IMR-90 (cell line): Measurements from ENCODE around the gene ARFIP2. TPM values are rescaled to one million over a fixed set of nuclear protein-coding genes. Genes with fewer than 3 reads are reported as not detected.

Experiments used
- ATAC-seq: fragments of 200-7000 bp; cut with Tn5 transposase; 2 replicates; pipeline ENCODE4 v1.9.1; 2020; ENCODE audit warnings: low read depth, mild to moderate bottlenecking, moderate library complexity
- BruUV-seq: library from RNA; stranded (reverse); fragments of 400-500 nt; replicated peaks from 2 replicates; lab custom pipeline; 2021; lab: Mats Ljungman, UMichigan
- CTCF ChIA-PET: fragments of 300-600 bp; formaldehyde crosslinking; extraction: SDS; loops from one replicate; lab custom pipeline; 2021; ENCODE audit warnings: antibody characterized with exemption; lab: Yijun Ruan, JAX
- POLR2A ChIA-PET: fragments of 300-600 bp; sonication (Branson Sonifier 250); formaldehyde crosslinking; loops from one replicate; lab custom pipeline; 2022; ENCODE audit warnings: antibody characterized with exemption; ENCODE audit not compliant: unreplicated experiment; lab: Charles Lee
- DNase-seq: peaks from one replicate; pipeline ENCODE4 v3.0.0; 2013
- H2AFZ ChIP-seq: replicated peaks from 2 replicates; pipeline ENCODE3; 2013; ENCODE audit warnings: low read length, mild to moderate bottlenecking; ENCODE audit not compliant: poor library complexity
- H2AK5ac ChIP-seq: 2 replicates; pipeline ENCODE4 v1.6.1; 2013; ENCODE audit warnings: low read depth, low read length, inconsistent platforms
- H2AK9ac ChIP-seq: replicated peaks from 2 replicates; pipeline ENCODE3; 2013; ENCODE audit warnings: mild to moderate bottlenecking, low read depth, low read length, moderate library complexity; ENCODE audit not compliant: poor library complexity
- H2BK120ac ChIP-seq: 2 replicates; pipeline ENCODE4 v1.6.1; 2013; ENCODE audit warnings: low read depth, low read length, inconsistent platforms
- H2BK15ac ChIP-seq: 3 replicates; pipeline ENCODE4 v1.6.1; 2013; ENCODE audit warnings: low read depth, low read length, inconsistent platforms
- H2BK20ac ChIP-seq: 2 replicates; pipeline ENCODE4 v1.6.1; 2013; ENCODE audit warnings: low read depth, mild to moderate bottlenecking, inconsistent platforms, low read length, moderate library complexity
- H2BK5ac ChIP-seq: 2 replicates; pipeline ENCODE4 v1.6.1; 2013; ENCODE audit warnings: mild to moderate bottlenecking, low read depth, low read length, inconsistent platforms; ENCODE audit not compliant: poor library complexity, severe bottlenecking
- H3K14ac ChIP-seq: replicated peaks from 2 replicates; pipeline ENCODE4 v1.6.1; 2013; ENCODE audit warnings: low read depth, low read length, inconsistent platforms
- H3K18ac ChIP-seq: 2 replicates; pipeline ENCODE4 v1.6.1; 2013; ENCODE audit warnings: low read depth, low read length, control low read depth
- H3K23ac ChIP-seq: 2 replicates; pipeline ENCODE4 v1.6.1; 2013; ENCODE audit warnings: low read depth, low read length, inconsistent platforms
- H3K27ac ChIP-seq: 2 replicates; pipeline ENCODE4 v1.5.1; 2013; ENCODE audit warnings: mild to moderate bottlenecking, control low read depth, low read length; ENCODE audit not compliant: insufficient read depth
- H3K27me3 ChIP-seq: 2 replicates; pipeline ENCODE4 v1.6.1; 2013; ENCODE audit warnings: low read length; ENCODE audit not compliant: control insufficient read depth, insufficient read depth
- H3K36me3 ChIP-seq: 2 replicates; pipeline ENCODE4 v1.6.1; 2013; ENCODE audit warnings: low read length, mixed read lengths; ENCODE audit not compliant: control insufficient read depth, insufficient read depth
- H3K4ac ChIP-seq: 2 replicates; pipeline ENCODE4 v1.6.1; 2013; ENCODE audit warnings: low read depth, low read length, inconsistent platforms
- H3K4me1 ChIP-seq: 2 replicates; pipeline ENCODE4 v1.6.1; 2013; ENCODE audit warnings: low read length, mixed read lengths; ENCODE audit not compliant: control insufficient read depth, insufficient read depth
- H3K4me2 ChIP-seq: 2 replicates; pipeline ENCODE4 v1.6.1; 2013; ENCODE audit warnings: low read depth, mild to moderate bottlenecking, control low read depth, low read length, moderate library complexity
- H3K4me3 ChIP-seq: 2 replicates; pipeline ENCODE4 v1.5.1; 2013; ENCODE audit warnings: low read depth, mild to moderate bottlenecking, control low read depth, low read length, moderate library complexity; ENCODE audit not compliant: insufficient read depth
- H3K56ac ChIP-seq: 2 replicates; pipeline ENCODE4 v1.6.1; 2013; ENCODE audit warnings: low read length, inconsistent platforms; ENCODE audit not compliant: insufficient read depth; ENCODE audit errors: extremely low read depth
- H3K79me1 ChIP-seq, 2 experiments: 2 replicates each; pipeline ENCODE4 v1.6.1; 2013; ENCODE audit warnings: low read length in 2 of 2, inconsistent platforms in 1 of 2, low read depth in 1 of 2
- H3K9ac ChIP-seq: 2 replicates; pipeline ENCODE4 v1.6.1; 2013; ENCODE audit warnings: low read depth, low read length, control low read depth
- H3K9me1 ChIP-seq: 2 replicates; pipeline ENCODE4 v1.6.1; 2013; ENCODE audit warnings: low read length, inconsistent platforms; ENCODE audit not compliant: insufficient read depth
- H3K9me3 ChIP-seq: 2 replicates; pipeline ENCODE4 v1.6.1; 2013; ENCODE audit warnings: low read length; ENCODE audit not compliant: control insufficient read depth, insufficient read depth
- H4K20me1 ChIP-seq: 2 replicates; pipeline ENCODE4 v1.6.1; 2013; ENCODE audit warnings: low read length, inconsistent platforms; ENCODE audit not compliant: insufficient read depth
- H4K5ac ChIP-seq: 2 replicates; pipeline ENCODE4 v1.6.1; 2013; ENCODE audit warnings: mild to moderate bottlenecking, low read depth, low read length, control low read depth
- H4K8ac ChIP-seq, 2 experiments: 2 replicates each; pipeline ENCODE4 v1.6.1; 2013; ENCODE audit warnings: low read depth in 2 of 2, low read length in 2 of 2, control low read depth in 1 of 2, inconsistent platforms in 1 of 2
- H4K91ac ChIP-seq: 2 replicates; pipeline ENCODE4 v1.6.1; 2013; ENCODE audit warnings: low read depth, low read length, inconsistent platforms; ENCODE audit not compliant: insufficient read depth
- WGBS, 2 experiments: methylation state at CpG; one replicate each; pipeline versions ENCODE4 v1.1.5 to v1.1.7; 2013; ENCODE audit warnings: missing lambda C conversion rate in 2 of 2; ENCODE audit not compliant: insufficient read length in 1 of 2; ENCODE audit errors: extremely low coverage in 2 of 2; 5-methylcytosine and 5-hydroxymethylcytosine counted together
- dilution Hi-C: fragments of 300-500 bp; cut with HindIII; formaldehyde crosslinking; loops from one replicate; pipeline ENCODE4 v1.14.3; 2018; ENCODE audit warnings: low sequenced_read_pairs; ENCODE audit not compliant: unreplicated experiment
- in situ Hi-C: fragments of 300-500 bp; cut with MboI; formaldehyde crosslinking; loops from 3 replicates; pipeline ENCODE4 v1.14.3; 2019; ENCODE audit warnings: low sequenced_read_pairs, inconsistent platforms, mixed read lengths
- intact Hi-C: fragments of 100-400 bp; cut with micrococcal nuclease; formaldehyde crosslinking; loops from 2 replicates; pipeline ENCODE4 v1.10.0; 2022
- polyA plus RNA-seq, 3 experiments: library from polyadenylated mRNA; depleted of rRNA; stranded (reverse); fragments of >200 nt; gene quantifications; 2 replicates each; pipeline ENCODE4 v1.2.3, GENCODE V29; 2012; ENCODE audit warnings: low replicate concordance in 1 of 3
- total RNA-seq: library from RNA; depleted of rRNA; stranded (reverse); fragments of >200 nt; gene quantifications from 2 replicates; pipeline ENCODE4 v1.2.3, GENCODE V29; 2012
- TF ChIP-seq, protein P1 (sequence below): fragments of 150-350 bp; IDR thresholded peaks from 2 replicates; pipeline ENCODE4 v1.6.1; 2016; ENCODE audit warnings: low read depth, mild to moderate bottlenecking, low read length, moderate library complexity, borderline replicate concordance

The ARFIP2 gene
- total and polyA plus RNA-seq, 2 of the 4 experiments (the other 2 are of a cell fraction), result 84.4 to 93.9 TPM

DNA sequence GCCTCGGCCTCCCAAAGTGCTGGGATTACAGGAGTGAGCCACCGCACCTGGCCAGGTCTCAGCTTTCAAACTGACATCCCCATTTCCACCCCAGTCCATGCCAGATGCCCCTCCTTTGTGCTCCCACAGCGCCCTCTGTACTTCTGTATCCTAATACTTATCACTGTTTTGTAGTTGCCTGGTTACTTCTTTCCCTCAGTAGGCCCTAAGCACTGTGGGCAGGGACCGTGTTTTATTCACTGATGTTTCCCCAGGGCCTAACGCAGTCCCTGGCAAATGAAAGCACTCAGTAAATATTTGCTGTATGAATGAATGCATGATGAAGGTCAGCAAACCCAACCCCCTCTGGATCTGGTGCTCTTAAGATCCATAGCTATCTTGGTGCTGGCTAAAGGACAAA, 5.2 kb downstream of the ARFIP2 start:
- Histone ChIP-seq H3K9me3 (no peaks in the 10 kb centered on the region), H4K91ac (no peak overlapping the region), H2AK5ac (no peak overlapping the region), H3K27me3 (no peaks in the 10 kb centered on the region), H3K4me1 (peaks cover 10% of the 10 kb centered on the region), H2AK9ac (peak overlapping the region; percentile 42), H3K18ac (no peak overlapping the region), H3K23ac (no peak overlapping the region), H3K56ac (no peak overlapping the region), H3K9ac (no peak overlapping the region), H3K4ac (no peak overlapping the region), H3K27ac (no peak overlapping the region), H2BK5ac (no peak overlapping the region), H3K14ac (no peak overlapping the region), H4K8ac (no peak overlapping the region), H4K20me1 (no peaks in the 10 kb centered on the region; the same call in 1 of the 2 replicates), H3K4me2 (no peak overlapping the region), H2AFZ (no peak overlapping the region), H2BK15ac (no peak overlapping the region), H3K9me1 (peaks cover 13% of the 10 kb centered on the region), H4K5ac (no peak overlapping the region), H3K36me3 (peaks cover 29% of the 10 kb centered on the region), H2BK120ac (no peak overlapping the region), H3K4me3 (no peak overlapping the region), H3K79me1 (peaks cover 35 to 72% of the 10 kb centered on the region in 2 experiments; a peak in 3 of 4 replicates), H2BK20ac (no peak overlapping the region)
- ChIA-PET CTCF (no interaction called here), POLR2A (interaction anchor here (0.6 to 0.7 kb wide), 2 partner anchors 146 to 281 kb away, joined by 3 to 9 read pairs; no protein-coding TSS in a partner anchor)
- dilution Hi-C loops (no loop called here), in situ Hi-C loops (no loop called here), intact Hi-C loops (no loop called here)
- no peak for ATAC-seq
- BruUV-seq, result no TSS peak
- TF ChIP-seq, protein P1, sequence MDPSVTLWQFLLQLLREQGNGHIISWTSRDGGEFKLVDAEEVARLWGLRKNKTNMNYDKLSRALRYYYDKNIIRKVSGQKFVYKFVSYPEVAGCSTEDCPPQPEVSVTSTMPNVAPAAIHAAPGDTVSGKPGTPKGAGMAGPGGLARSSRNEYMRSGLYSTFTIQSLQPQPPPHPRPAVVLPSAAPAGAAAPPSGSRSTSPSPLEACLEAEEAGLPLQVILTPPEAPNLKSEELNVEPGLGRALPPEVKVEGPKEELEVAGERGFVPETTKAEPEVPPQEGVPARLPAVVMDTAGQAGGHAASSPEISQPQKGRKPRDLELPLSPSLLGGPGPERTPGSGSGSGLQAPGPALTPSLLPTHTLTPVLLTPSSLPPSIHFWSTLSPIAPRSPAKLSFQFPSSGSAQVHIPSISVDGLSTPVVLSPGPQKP, result no peak
- no peak for DNase-seq
- 100% methylated on average over 1 of the region's 5 CpGs; no CpG with 5 or more reads in 1 of the 2 experiments for WGBS, 2 experiments
